Panc1 (cell line): Measurements from ENCODE around the gene KYNU. TPM values are rescaled to one million over a fixed set of nuclear protein-coding genes. Genes with fewer than 3 reads are reported as not detected.

Source experiments
- ATAC-seq: fragments of 200-7000 bp; cut with Tn5 transposase; 2 replicates; pipeline ENCODE4 v1.9.1; 2020; ENCODE audit warnings: mild to moderate bottlenecking, moderate library complexity
- BruUV-seq: library from RNA; stranded (reverse); fragments of 400-500 nt; replicated peaks from 2 replicates; lab custom pipeline; 2021; lab: Mats Ljungman, UMichigan
- CTCF ChIA-PET: fragments of 300-600 bp; sonication (Branson Sonifier 250); formaldehyde crosslinking; loops from one replicate; lab custom pipeline; 2022; ENCODE audit warnings: antibody characterized with exemption; lab: Charles Lee
- POLR2A ChIA-PET: fragments of 300-600 bp; sonication (Branson Sonifier 250); formaldehyde crosslinking; loops from one replicate; lab custom pipeline; 2022; ENCODE audit warnings: antibody characterized with exemption; lab: Charles Lee
- DNase-seq: peaks from one replicate; pipeline ENCODE4 v3.0.0-alpha.2; 2010; ENCODE audit warnings: low read depth, low spot score
- H3K27ac ChIP-seq: 2 replicates; pipeline ENCODE4 v1.5.1; 2011; ENCODE audit warnings: mild to moderate bottlenecking, low read length, inconsistent platforms
- H3K27me3 ChIP-seq: fragments of 200-500 bp; sonication (Bioruptor generic); 2 replicates; pipeline ENCODE4 v1.6.0; 2014; ENCODE audit warnings: low read length, inconsistent platforms; ENCODE audit not compliant: control insufficient read depth, insufficient read depth
- H3K36me3 ChIP-seq: fragments of 200-500 bp; sonication (Bioruptor generic); 2 replicates; pipeline ENCODE4 v1.5.1; 2014; ENCODE audit warnings: inconsistent platforms, mild to moderate bottlenecking, low read length, moderate library complexity; ENCODE audit not compliant: control insufficient read depth, insufficient read depth
- H3K4me1 ChIP-seq: 2 replicates; pipeline ENCODE4 v1.5.1; 2011; ENCODE audit warnings: inconsistent platforms, mild to moderate bottlenecking, low read length, moderate library complexity; ENCODE audit not compliant: control insufficient read depth, insufficient read depth
- H3K4me3 ChIP-seq, 2 experiments: 2 replicates each; pipeline ENCODE4 v1.5.1; 2011 to 2012; ENCODE audit warnings: low read depth in 2 of 2, low read length in 2 of 2, mild to moderate bottlenecking in 2 of 2, inconsistent platforms in 1 of 2, moderate library complexity in 1 of 2
- H3K9me3 ChIP-seq: fragments of 200-500 bp; sonication (Bioruptor generic); 2 replicates; pipeline ENCODE4 v1.5.1; 2014; ENCODE audit warnings: low read depth, mild to moderate bottlenecking, inconsistent platforms, low read length, moderate library complexity; ENCODE audit not compliant: control insufficient read depth, insufficient read depth
- CTCF ChIP-seq: fragments of 450-650 bp; IDR thresholded peaks from 2 replicates; pipeline ENCODE4 v1.5.1; 2017; ENCODE audit warnings: mild to moderate bottlenecking
- POLR2AphosphoS5 ChIP-seq: IDR thresholded peaks from 2 replicates; pipeline ENCODE4 v1.6.1; 2012; ENCODE audit warnings: mild to moderate bottlenecking, low read depth, low read length, moderate library complexity
- REST ChIP-seq, 2 experiments: IDR thresholded peaks; 2 replicates each; pipeline ENCODE4 v1.6.1; 2011 to 2012; ENCODE audit warnings: low read depth in 2 of 2, control low read depth in 1 of 2, low read length in 1 of 2, mild to moderate bottlenecking in 1 of 2, moderate library complexity in 1 of 2; ENCODE audit not compliant: insufficient read depth in 1 of 2
- SIN3A ChIP-seq: IDR thresholded peaks from 2 replicates; pipeline ENCODE4 v1.6.1; 2012; ENCODE audit warnings: low read depth, mild to moderate bottlenecking, low read length, moderate library complexity, borderline replicate concordance; ENCODE audit not compliant: insufficient read depth
- TCF7L2 ChIP-seq: IDR thresholded peaks from 2 replicates; pipeline ENCODE4 v1.6.1; 2011; ENCODE audit warnings: mild to moderate bottlenecking, low read depth, low read length, inconsistent platforms
- in situ Hi-C: cut with HindIII; loops from 2 replicates; pipeline ENCODE4 v1.10.0; 2016; ENCODE audit warnings: low sequenced_read_pairs, low pct_unique_long_range_greater_than_20kb
- intact Hi-C: fragments of 100-400 bp; cut with micrococcal nuclease; formaldehyde crosslinking; loops from one replicate; pipeline ENCODE4 v1.10.0; 2022; ENCODE audit not compliant: unreplicated experiment
- total RNA-seq: library from RNA; stranded (reverse); gene quantifications from one replicate; pipeline ENCODE4 v1.2.1, GENCODE V29; 2021; ENCODE audit not compliant: unreplicated experiment

The KYNU gene
- total RNA-seq, 1 experiment from 2014 or later = not detected

GRCh38 chr2:142858961-142859360 lies 18.5 kb upstream of the KYNU start:
- H3K9me3 ChIP-seq = no peaks in the 10 kb centered on the region
- DNase-seq (no peak), ATAC-seq (no peak)
- H3K27ac ChIP-seq = no peak overlapping the region
- ChIA-PET CTCF (no interaction called here), POLR2A (no interaction called here)
- no TSS peak for BruUV-seq
- no peaks in the 10 kb centered on the region for H3K27me3 ChIP-seq
- in situ Hi-C loops (no loop called here), intact Hi-C loops (no loop called here)
- TF ChIP-seq TCF7L2 = no peak
- no peak for TF ChIP-seq SIN3A
- no peak for TF ChIP-seq POLR2AphosphoS5
- TF ChIP-seq REST (IDR thresholded peaks at IDR 0.05; ENCODE audit: insufficient read depth in 1 of 2, low read depth in 2 of 2, low read length in 1 of 2) = no peak
- no peak for TF ChIP-seq CTCF
- no peak overlapping the region for H3K4me3 ChIP-seq
- no peaks in the 10 kb centered on the region for H3K4me1 ChIP-seq
- no peaks in the 10 kb centered on the region for H3K36me3 ChIP-seq

- no peak overlapping the region for H3K4me3 ChIP-seq
- intact Hi-C loops (no loop called here), in situ Hi-C loops (no loop called here)
- ChIA-PET CTCF (no interaction called here), POLR2A (no interaction called here)
- no peaks in the 10 kb centered on the region for H3K36me3 ChIP-seq
- DNase-seq = no peak
- no peaks in the 10 kb centered on the region for H3K9me3 ChIP-seq
- no peak for ATAC-seq
- H3K27me3 ChIP-seq = no peaks in the 10 kb centered on the region
- TF ChIP-seq REST (IDR thresholded peaks at IDR 0.05; ENCODE audit: insufficient read depth in 1 of 2, low read depth in 2 of 2, low read length in 1 of 2) = no peak
- TF ChIP-seq TCF7L2 = no peak
- no peak for TF ChIP-seq CTCF
- TF ChIP-seq POLR2AphosphoS5 = no peak
- no peaks in the 10 kb centered on the region for H3K4me1 ChIP-seq
- no peak overlapping the region for H3K27ac ChIP-seq
- no TSS peak for BruUV-seq
Measured at GRCh38 chr2:142862299-142862698, 15.2 kb upstream of the KYNU start.
